Measurements from ENCODE around the gene AGAP2.

Gene AGAP2

GRCh38 chr12:57766464-57767304 lies 28.1 kb upstream of the AGAP2 start, which contains the start of gene CYP27B1:
TSS of gene CYP27B1 (minus strand) at chr12:57767078. CDS start at chr12:57767041, 37 bp downstream.
- no peak for DNase-seq

- DNase-seq, result no peak
Observed at GRCh38 chr12:57765698-57766463, 27.3 kb upstream of the AGAP2 start.

DNA sequence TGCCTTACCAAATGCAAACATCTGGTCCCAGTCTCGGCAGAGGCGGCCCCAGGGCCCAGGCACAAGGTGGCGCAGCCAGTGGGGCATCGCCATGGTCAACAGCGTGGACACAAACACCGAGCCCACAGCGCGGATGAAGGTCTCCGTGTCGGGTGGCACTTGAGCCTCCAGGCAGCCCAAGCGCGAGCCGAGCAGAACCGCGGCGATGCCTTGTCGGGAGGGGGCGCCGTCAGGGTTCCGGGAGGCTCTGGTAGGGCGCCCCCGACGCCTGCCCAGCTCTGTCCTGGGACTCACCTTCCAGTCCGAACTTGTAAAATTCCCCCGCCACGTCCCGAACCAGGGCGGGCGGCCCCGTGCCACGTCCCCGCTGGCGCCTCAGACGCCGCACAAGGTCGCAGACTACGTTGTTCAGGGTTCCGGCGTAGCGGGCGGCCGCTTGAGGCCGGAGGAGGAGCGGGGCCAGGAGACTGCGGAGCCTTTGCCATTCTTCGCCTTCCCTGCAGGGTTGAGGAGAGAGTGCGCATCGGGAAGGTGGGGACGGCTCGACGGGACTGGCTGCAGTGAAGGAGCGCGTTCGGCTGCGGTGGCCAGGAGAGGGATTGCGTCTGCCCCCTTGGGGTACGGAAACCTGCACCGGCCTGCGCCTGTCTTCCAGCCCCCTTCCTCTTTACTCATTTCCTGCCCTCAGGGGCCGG lies 26.6 kb upstream of the AGAP2 start:
- DNase-seq, result peak; percentile 57

- DNase-seq, result no peak
Observed at GRCh38 chr12:57764662-57765002, 26.1 kb upstream of the AGAP2 start.

DNA sequence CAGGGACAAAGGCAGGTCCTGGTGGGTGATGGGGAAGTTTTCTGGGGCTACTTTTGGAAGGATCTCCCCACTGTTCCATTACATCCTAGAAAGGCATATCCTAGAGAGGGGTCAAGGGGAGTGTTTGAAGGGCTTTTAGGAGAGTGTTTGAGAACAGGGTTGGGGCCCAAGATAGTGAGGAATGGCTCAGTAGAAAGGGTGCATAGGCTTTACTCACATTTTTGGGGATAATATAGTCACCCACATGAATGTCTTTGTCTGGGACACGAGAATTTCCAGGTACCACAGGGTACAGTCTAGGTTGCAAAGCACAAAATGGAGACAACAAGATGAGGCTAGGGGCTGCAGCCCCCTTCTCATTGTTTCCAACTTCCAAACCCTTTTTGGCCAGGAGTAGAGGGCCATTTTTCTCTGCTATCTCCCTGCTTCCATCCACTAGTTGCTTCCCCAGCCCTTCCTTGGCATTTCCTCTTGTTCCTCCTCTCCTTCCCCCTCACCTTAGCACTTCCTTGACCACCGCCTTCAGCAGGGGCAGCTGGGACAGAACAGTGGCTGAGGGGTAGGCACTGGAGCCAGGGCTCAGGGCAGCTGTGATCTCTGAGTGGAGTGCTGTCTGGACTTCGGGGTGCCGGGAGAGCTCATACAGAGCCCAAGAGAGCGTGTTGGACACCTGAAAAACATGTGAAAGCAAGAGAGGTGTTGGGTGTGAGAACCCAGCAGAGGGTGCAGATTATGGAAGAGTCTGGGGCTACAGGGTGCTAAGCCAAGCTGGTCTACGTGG lies 25.5 kb upstream of the AGAP2 start:
- DNase-seq, result no peak

DNA sequence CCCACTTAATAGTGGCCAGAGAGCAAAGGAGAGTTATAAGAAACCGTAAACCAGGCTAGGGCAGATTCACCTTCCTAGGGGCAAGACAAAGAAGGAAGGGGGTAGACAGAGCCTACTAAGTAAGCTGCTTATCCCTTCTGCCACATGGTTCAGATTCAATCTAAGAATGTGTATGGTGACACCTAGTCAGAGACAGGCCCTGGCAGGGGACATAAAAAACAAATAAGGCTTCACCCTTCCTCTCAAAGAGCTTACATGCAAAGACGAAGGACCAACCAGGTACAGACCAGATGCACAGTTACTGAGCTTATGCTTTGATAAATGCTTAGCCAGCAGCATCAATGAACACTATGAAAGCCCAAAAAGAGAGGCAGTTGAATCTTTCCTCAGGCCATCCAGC lies 23.9 kb upstream of the AGAP2 start:
- DNase-seq, result no peak

- DNase-seq, result no peak
Observed at GRCh38 chr12:57761391-57761998, 23.0 kb upstream of the AGAP2 start.

DNA sequence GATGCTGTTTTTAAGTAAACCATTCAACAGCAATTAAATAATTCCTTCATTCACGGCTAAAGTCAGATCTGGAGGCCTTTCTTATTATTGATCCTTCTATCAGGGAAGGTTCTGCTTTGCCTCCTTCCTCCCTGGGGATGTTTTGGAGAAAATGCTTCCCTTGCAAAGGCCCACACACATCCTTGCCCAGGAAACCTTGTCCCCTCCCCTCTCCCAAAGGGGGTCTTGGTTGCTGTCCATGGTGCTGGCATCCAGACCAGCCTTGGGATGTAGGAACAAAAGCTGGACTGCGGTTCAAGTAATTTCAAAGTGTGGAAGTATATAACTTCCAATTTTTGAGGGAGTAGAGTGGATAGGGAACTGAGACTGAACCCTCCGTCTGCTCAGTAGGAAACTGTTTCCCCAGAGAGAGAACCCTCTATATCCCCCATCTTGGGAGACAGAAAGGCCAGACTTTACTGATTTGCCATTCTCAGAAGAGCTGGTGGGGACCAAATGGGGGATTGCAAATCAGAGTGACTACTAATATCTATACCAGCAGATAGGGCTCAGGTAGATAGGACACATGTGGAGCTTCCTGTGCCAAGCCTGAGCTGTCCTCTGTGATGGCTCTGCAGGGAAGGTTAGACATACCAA lies 21.9 kb upstream of the AGAP2 start:
- no peak for DNase-seq

GRCh38 chr12:57759360-57759980 lies 20.9 kb upstream of the AGAP2 start:
- DNase-seq, result peak; percentile 69

DNA sequence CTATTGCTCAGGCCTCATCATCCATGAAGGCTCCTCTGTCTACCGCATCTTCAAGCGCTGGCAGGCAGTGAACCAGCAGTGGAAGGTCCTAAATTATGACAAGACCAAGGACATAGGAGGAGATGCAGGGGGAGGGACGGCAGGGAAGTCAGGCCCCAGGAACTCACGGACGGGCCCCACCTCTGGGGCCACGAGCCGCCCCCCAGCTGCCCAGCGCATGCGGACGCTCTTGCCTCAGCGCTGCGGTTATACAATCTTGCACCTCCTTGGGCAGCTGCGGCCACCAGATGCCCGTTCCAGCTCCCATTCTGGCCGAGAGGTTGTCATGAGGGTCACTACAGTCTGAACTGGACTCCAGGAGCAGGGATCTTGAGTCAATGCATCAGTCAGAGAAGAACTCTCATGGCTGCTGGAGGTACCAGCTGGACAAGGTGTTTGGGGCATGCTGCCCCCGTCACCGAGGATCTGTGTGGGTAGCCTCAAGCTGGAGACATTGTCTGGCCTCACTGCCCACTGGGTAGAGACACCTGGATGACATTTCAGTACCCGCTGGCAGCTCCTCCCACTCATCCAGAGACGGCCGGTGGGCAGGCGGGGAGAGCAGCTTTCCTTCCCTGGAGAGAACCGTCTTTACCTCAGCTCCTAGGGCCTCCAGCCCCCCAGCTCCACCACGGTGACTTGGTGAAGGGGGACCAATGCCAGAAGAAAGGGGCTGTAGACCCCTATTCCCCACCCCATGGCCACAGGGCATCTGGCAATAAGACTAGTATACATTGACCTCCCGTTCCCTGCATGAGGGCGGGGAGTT lies 20.2 kb upstream of the AGAP2 start:
- no peak for DNase-seq

DNA sequence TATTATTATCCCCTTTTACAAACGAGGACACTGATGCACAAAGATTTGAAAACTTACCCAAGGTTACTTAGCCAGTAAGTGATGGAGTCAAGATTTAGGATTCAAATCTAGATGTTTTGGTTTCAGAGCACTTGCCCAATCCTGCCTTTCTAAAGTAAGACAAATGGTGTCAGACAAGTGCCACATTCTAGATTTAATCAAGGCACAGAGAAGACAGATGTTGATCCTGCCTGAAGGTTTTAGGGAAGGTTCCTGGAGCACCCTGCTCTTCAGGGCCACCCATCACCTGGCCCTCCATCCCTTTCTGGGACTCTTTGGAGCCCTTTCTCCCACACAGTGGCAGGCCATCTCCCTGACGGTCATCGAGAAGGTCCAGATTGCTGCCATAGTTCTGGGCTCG lies 19.2 kb upstream of the AGAP2 start:
- DNase-seq, result no peak

GRCh38 chr12:57756406-57757341 lies 18.1 kb upstream of the AGAP2 start:
- peak; percentile 80 for DNase-seq

DNA sequence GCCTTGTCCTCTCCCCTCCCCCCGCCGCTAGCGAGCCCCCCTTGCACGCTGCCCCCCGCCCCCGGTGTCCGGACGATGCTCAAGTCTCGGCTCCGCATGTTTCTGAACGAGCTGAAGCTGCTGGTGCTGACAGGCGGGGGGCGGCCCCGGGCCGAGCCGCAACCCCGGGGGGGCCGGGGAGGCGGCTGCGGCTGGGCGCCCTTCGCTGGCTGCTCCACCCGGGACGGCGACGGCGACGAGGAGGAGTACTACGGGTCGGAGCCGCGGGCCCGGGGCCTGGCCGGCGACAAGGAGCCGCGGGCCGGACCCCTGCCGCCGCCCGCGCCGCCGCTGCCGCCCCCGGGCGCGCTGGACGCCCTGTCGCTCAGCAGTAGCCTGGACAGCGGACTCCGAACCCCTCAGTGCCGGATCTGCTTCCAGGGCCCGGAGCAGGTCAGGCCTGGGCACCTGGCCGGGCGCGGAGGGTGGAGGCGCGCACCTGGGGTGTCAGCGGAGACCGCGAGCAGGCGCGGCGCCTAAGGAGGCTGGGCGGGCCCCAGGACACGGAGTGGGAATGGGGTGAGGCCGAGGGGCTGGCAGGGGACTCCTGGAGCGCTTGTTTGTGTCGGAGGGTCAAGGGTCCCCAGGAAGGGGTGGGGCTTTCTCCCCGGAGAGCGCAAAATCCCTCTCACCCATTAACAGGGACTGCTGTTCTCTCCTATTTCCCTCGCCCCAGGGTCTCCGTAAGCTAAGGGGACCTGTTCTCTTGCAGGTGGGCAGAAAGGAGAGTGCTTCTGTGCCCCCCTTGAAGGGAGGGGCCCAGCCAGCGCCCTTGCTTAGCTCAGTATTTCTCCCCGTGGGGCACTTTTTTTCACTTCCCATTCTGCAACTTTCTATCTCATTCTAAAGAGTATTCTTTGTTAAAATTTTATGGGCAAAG lies 17.2 kb upstream of the AGAP2 start:
- peak; percentile 61 for DNase-seq

DNA sequence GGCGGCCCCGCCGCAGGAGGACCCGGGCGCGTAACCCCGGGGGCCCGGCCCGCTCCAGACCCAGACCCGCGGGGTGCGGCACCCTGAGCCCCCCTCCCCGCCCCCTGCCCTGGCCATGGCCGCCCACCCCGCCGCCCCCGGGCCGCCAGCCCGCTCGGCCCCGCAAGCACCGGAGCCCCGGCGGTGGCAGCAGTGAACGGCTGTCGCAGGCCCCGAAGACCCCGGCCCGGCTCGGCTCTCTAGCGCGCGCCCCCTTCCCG lies 16.6 kb upstream of the AGAP2 start:
- no peak for DNase-seq

DNA sequence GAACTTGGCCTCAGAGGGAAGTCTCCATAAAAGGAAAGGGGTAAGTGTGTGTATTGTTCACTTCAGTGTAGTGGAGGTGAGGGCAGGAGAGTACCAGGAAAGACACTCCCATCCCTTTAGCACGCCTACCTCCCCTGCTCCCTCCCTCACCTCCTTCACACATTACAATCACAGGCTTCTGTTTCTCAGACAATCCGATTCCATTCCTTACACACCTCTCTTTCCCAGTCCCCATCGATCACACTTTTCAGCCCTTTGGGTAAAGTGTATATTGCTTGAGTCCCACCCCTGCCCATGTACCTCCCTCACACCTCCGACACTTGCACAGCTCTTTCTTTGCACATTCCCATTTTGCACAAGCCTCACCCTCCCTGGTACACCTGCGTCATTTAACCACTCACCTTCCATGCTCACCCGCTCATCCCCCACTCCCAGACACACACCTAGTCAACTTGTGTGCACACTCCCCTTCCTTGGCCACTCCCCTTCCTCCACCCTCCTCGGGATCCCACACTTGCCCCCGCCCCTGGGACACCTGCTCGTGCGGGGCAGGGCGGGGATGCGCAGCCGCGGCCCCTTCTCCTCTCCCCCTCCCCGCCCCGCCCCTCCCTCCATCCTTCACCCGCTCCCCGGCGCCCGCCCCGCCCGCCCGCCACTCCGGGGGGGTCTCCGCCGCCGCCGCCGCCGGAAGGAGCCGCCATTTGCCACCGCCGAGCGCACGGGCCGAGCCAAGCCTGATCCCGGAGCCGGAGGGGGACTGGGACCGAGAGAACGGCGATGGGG lies 16.1 kb upstream of the AGAP2 start, which contains the start of gene MARCHF9:
TSS of gene MARCHF9 (plus strand) at position 693 of the 783 bp plus-strand sequence. CDS start 426 bp downstream, outside the sequence.
- peak; percentile 93 for DNase-seq

DNA sequence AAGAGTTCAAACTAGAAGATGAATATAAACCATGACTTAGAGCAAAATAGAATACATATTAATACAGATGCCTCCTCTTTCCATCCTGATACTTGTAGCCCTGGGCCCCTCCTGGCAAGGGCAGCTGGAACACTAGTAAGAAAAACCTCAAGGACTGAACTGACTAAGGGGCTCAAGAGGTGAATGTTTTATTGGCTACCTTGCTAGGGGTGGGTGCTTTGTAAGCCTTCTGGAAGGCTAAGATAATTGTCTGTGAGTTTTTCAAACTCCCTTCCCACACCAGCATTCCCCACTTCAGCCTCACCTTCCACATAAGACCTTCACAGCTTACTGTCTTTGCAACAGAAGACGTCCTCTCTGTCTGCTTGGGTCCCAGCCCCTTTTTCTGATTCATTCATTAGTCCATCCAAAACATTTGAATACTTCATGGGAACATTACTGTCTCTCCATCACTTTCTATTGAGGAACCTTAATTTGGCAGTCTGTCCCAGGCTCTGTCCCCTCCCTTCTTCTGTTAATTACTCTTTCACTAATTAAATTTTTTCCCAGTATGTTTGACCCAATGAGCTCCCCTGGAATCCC lies 15.3 kb upstream of the AGAP2 start:
- no peak for DNase-seq

DNA sequence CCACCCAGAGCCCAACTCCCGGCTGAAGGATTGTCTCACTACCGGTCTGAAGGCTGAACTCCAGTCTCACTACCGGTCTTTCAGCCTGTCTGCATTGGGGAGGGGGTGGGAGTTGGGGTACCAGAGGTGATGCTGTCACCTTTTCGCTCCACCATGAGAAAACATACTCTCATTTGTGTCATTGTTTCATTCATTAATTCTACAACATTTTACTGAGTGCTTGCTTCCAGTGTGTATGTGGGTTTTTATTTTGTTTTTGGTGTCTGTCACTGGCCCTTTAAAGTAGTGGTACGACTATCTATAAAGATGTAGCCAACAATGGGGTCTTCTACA lies 14.1 kb upstream of the AGAP2 start:
- DNase-seq, result no peak

All from CD4-positive, alpha-beta T cell treated with Interleukin-12 subunit alpha and Interleukin-12 subunit beta, for 1 hour (primary cell).